SK-N-SH (cell line): ENCODE measurements around the gene UBE3B.

ENCODE experiments used
- CHD2 ChIP-seq: fragments of 150-350 bp; IDR thresholded peaks from 2 replicates; pipeline ENCODE4 v1.6.1; 2018; ENCODE audit warnings: low read length; ENCODE audit not compliant: partially characterized antibody
- EP300 ChIP-seq, 2 experiments: IDR thresholded peaks; 2 replicates each; pipeline versions ENCODE4 v1.4.0 to v1.6.1; 2012; ENCODE audit warnings: borderline replicate concordance in 1 of 2, low read depth in 1 of 2, low read length in 1 of 2
- JUND ChIP-seq: IDR thresholded peaks from 2 replicates; pipeline ENCODE4 v1.4.0; 2012
- MEF2A ChIP-seq: IDR thresholded peaks from 2 replicates; pipeline ENCODE4 v1.4.0; 2012; ENCODE audit warnings: low read depth, borderline replicate concordance
- NFIC ChIP-seq: IDR thresholded peaks from 2 replicates; pipeline ENCODE4 v1.4.0; 2012; ENCODE audit warnings: borderline replicate concordance
- RCOR1 ChIP-seq: fragments of 150-350 bp; IDR thresholded peaks from 2 replicates; pipeline ENCODE4 v1.6.1; 2017; ENCODE audit warnings: antibody characterized with exemption, low read length
- TCF12 ChIP-seq: IDR thresholded peaks from 2 replicates; pipeline ENCODE4 v1.4.0; 2012
- YY1 ChIP-seq: IDR thresholded peaks from 2 replicates; pipeline ENCODE4 v1.4.0; 2012; ENCODE audit warnings: low read depth, mild to moderate bottlenecking
- TF ChIP-seq, protein P1 (sequence below): IDR thresholded peaks from 2 replicates; pipeline ENCODE4 v1.4.0; 2012; ENCODE audit warnings: low read depth, borderline replicate concordance
- TF ChIP-seq, protein P2 (sequence below): fragments of 200-600 bp; sonication (generic); IDR thresholded peaks from 2 replicates; pipeline ENCODE4 v1.6.1; 2017; ENCODE audit warnings: antibody characterized with exemption, mild to moderate bottlenecking, moderate library complexity
- TF ChIP-seq, protein P3 (sequence below): IDR thresholded peaks from 2 replicates; pipeline ENCODE4 v1.6.1; 2012; ENCODE audit warnings: mild to moderate bottlenecking, low read depth, low read length, moderate library complexity
- TF ChIP-seq, protein P4 (sequence below): fragments of 150-350 bp; IDR thresholded peaks from 2 replicates; pipeline ENCODE4 v1.6.1; 2017; ENCODE audit warnings: antibody characterized with exemption, low read length, low read depth, borderline replicate concordance
- TF ChIP-seq, protein P5 (sequence below): IDR thresholded peaks from 2 replicates; pipeline ENCODE4 v1.4.0; 2012; ENCODE audit warnings: low read depth

DNA sequence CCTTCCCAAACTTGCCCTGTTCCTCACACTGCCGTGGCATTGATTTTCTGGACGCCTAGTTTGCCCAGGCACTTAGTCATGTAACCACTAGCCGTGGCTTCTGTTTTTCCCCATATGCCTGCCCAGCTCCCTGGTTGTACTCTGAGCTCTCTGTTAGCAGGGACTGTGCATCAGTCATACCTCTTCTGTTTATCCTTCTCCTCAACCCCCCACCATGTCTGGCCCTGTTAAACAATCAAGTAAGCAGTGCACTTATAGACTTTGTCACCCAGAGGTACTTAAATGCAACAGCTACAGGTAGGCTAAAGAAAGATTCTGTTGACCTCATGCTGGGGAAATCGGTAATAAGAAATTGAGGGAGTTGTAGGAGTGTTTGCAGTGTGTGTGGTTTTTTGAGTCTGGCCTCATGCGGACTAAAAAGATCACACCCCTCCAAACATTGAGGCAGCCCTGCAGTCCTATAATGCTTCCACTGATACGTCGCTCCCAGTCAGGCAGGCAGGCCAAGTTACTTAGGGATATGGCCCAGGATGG lies 17.0 kb downstream of the UBE3B start:
- TF ChIP-seq, protein P1, sequence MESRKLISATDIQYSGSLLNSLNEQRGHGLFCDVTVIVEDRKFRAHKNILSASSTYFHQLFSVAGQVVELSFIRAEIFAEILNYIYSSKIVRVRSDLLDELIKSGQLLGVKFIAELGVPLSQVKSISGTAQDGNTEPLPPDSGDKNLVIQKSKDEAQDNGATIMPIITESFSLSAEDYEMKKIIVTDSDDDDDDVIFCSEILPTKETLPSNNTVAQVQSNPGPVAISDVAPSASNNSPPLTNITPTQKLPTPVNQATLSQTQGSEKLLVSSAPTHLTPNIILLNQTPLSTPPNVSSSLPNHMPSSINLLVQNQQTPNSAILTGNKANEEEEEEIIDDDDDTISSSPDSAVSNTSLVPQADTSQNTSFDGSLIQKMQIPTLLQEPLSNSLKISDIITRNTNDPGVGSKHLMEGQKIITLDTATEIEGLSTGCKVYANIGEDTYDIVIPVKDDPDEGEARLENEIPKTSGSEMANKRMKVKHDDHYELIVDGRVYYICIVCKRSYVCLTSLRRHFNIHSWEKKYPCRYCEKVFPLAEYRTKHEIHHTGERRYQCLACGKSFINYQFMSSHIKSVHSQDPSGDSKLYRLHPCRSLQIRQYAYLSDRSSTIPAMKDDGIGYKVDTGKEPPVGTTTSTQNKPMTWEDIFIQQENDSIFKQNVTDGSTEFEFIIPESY, result no peak
- TF ChIP-seq, protein P2, sequence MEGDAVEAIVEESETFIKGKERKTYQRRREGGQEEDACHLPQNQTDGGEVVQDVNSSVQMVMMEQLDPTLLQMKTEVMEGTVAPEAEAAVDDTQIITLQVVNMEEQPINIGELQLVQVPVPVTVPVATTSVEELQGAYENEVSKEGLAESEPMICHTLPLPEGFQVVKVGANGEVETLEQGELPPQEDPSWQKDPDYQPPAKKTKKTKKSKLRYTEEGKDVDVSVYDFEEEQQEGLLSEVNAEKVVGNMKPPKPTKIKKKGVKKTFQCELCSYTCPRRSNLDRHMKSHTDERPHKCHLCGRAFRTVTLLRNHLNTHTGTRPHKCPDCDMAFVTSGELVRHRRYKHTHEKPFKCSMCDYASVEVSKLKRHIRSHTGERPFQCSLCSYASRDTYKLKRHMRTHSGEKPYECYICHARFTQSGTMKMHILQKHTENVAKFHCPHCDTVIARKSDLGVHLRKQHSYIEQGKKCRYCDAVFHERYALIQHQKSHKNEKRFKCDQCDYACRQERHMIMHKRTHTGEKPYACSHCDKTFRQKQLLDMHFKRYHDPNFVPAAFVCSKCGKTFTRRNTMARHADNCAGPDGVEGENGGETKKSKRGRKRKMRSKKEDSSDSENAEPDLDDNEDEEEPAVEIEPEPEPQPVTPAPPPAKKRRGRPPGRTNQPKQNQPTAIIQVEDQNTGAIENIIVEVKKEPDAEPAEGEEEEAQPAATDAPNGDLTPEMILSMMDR, result no peak
- no peak for TF ChIP-seq MEF2A
- TF ChIP-seq YY1, result no peak
- no peak for TF ChIP-seq NFIC
- TF ChIP-seq, protein P3, sequence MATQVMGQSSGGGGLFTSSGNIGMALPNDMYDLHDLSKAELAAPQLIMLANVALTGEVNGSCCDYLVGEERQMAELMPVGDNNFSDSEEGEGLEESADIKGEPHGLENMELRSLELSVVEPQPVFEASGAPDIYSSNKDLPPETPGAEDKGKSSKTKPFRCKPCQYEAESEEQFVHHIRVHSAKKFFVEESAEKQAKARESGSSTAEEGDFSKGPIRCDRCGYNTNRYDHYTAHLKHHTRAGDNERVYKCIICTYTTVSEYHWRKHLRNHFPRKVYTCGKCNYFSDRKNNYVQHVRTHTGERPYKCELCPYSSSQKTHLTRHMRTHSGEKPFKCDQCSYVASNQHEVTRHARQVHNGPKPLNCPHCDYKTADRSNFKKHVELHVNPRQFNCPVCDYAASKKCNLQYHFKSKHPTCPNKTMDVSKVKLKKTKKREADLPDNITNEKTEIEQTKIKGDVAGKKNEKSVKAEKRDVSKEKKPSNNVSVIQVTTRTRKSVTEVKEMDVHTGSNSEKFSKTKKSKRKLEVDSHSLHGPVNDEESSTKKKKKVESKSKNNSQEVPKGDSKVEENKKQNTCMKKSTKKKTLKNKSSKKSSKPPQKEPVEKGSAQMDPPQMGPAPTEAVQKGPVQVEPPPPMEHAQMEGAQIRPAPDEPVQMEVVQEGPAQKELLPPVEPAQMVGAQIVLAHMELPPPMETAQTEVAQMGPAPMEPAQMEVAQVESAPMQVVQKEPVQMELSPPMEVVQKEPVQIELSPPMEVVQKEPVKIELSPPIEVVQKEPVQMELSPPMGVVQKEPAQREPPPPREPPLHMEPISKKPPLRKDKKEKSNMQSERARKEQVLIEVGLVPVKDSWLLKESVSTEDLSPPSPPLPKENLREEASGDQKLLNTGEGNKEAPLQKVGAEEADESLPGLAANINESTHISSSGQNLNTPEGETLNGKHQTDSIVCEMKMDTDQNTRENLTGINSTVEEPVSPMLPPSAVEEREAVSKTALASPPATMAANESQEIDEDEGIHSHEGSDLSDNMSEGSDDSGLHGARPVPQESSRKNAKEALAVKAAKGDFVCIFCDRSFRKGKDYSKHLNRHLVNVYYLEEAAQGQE, result no peak
- TF ChIP-seq CHD2, result no peak
- TF ChIP-seq, protein P4, sequence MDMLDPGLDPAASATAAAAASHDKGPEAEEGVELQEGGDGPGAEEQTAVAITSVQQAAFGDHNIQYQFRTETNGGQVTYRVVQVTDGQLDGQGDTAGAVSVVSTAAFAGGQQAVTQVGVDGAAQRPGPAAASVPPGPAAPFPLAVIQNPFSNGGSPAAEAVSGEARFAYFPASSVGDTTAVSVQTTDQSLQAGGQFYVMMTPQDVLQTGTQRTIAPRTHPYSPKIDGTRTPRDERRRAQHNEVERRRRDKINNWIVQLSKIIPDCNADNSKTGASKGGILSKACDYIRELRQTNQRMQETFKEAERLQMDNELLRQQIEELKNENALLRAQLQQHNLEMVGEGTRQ, result no peak
- no peak for TF ChIP-seq RCOR1
- TF ChIP-seq, protein P5, sequence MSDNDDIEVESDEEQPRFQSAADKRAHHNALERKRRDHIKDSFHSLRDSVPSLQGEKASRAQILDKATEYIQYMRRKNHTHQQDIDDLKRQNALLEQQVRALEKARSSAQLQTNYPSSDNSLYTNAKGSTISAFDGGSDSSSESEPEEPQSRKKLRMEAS, result no peak
- no peak for TF ChIP-seq EP300 (IDR thresholded peaks at IDR 0.05; ENCODE audit: borderline replicate concordance in 1 of 2, low read depth in 1 of 2, low read length in 1 of 2)
- no peak for TF ChIP-seq JUND
- no peak for TF ChIP-seq TCF12
